AG08396 (cell line): Measurements from ENCODE around the gene SMARCE1.

Experiments
- DNase-seq: peaks from one replicate; pipeline ENCODE4 v3.0.0; 2012; ENCODE audit warnings: low spot score, mixed read lengths

Gene SMARCE1

GRCh38 chr17:40645943-40646342, 1.7 kb downstream of the SMARCE1 start:
- DNase-seq = no peak

GRCh38 chr17:40645291-40645690, 2.3 kb downstream of the SMARCE1 start:
- DNase-seq = no peak

- DNase-seq = no peak
Measured at GRCh38 chr17:40637931-40638330, 9.7 kb downstream of the SMARCE1 start.

GRCh38 chr17:40633871-40634270, 13.7 kb downstream of the SMARCE1 start:
- no peak for DNase-seq

GRCh38 chr17:40632216-40632615, 15.4 kb downstream of the SMARCE1 start:
- no peak for DNase-seq

- DNase-seq = no peak
Measured at GRCh38 chr17:40629842-40630241, 17.8 kb downstream of the SMARCE1 start.

- DNase-seq = no peak
Measured at GRCh38 chr17:40625311-40625710, 22.3 kb downstream of the SMARCE1 start.

- DNase-seq = no peak
Measured at GRCh38 chr17:40623419-40624210, 24.0 kb downstream of the SMARCE1 start.

GRCh38 chr17:40622509-40622928, 25.1 kb downstream of the SMARCE1 start:
- no peak for DNase-seq

- no peak for DNase-seq
Measured at GRCh38 chr17:40621578-40621977, 26.0 kb downstream of the SMARCE1 start.

- DNase-seq = no peak
Measured at GRCh38 chr17:40621019-40621418, 26.6 kb downstream of the SMARCE1 start.

- no peak for DNase-seq
Measured at GRCh38 chr17:40618754-40619625, 28.6 kb downstream of the SMARCE1 start.

GRCh38 chr17:40617678-40618240, 29.9 kb downstream of the SMARCE1 start:
- no peak for DNase-seq

GRCh38 chr17:40616592-40616991, 31.0 kb downstream of the SMARCE1 start:
- DNase-seq = no peak

GRCh38 chr17:40615841-40616476, 31.7 kb downstream of the SMARCE1 start:
- DNase-seq = no peak

GRCh38 chr17:40615068-40615840, 32.4 kb downstream of the SMARCE1 start:
- peak; percentile 62 for DNase-seq

GRCh38 chr17:40614431-40615067, 33.1 kb downstream of the SMARCE1 start:
- DNase-seq = no peak

GRCh38 chr17:40613467-40614154, 34.0 kb downstream of the SMARCE1 start:
- DNase-seq = no peak

- DNase-seq = no peak
Measured at GRCh38 chr17:40612599-40613244, 34.9 kb downstream of the SMARCE1 start.
